HEK293T (cell line): ENCODE data around the gene KREMEN2.

ENCODE experiments used
- CTCF ChIA-PET: fragments of 350-600 bp; formaldehyde crosslinking; extraction: SDS; loops from one replicate; lab custom pipeline; 2021; ENCODE audit warnings: antibody characterized with exemption, inconsistent platforms; lab: Yijun Ruan, JAX
- POLR2A ChIA-PET: fragments of 350-600 bp; formaldehyde crosslinking; extraction: SDS; loops from one replicate; lab custom pipeline; 2020; ENCODE audit warnings: antibody characterized with exemption, inconsistent platforms; lab: Yijun Ruan, JAX
- DNase-seq: peaks from one replicate; pipeline ENCODE4 v3.0.0; 2012; ENCODE audit warnings: mixed read lengths; ENCODE audit errors: extremely low spot score
- ARNT ChIP-seq: fragments of 450-650 bp; IDR thresholded peaks from 2 replicates; pipeline ENCODE4 v1.6.1; 2017; ENCODE audit warnings: mild to moderate bottlenecking
- BHLHE40 ChIP-seq: fragments of 450-650 bp; IDR thresholded peaks from 2 replicates; pipeline ENCODE4 v1.6.1; 2016; ENCODE audit warnings: mild to moderate bottlenecking, moderate library complexity, borderline replicate concordance
- CTBP1 ChIP-seq: fragments of 450-650 bp; IDR thresholded peaks from 2 replicates; pipeline ENCODE4 v1.6.1; 2016; ENCODE audit warnings: borderline replicate concordance
- ELF4 ChIP-seq: fragments of 450-650 bp; IDR thresholded peaks from 2 replicates; pipeline ENCODE4 v1.6.1; 2017; ENCODE audit warnings: antibody characterized with exemption
- FOXA1 ChIP-seq: fragments of 450-650 bp; IDR thresholded peaks from 2 replicates; pipeline ENCODE4 v1.6.1; 2016; ENCODE audit warnings: mild to moderate bottlenecking
- FOXK2 ChIP-seq: fragments of 450-650 bp; IDR thresholded peaks from 2 replicates; pipeline ENCODE4 v1.6.1; 2016; ENCODE audit warnings: mild to moderate bottlenecking
- FOXM1 ChIP-seq: fragments of 450-650 bp; IDR thresholded peaks from 2 replicates; pipeline ENCODE4 v1.6.1; 2017; ENCODE audit warnings: mild to moderate bottlenecking, borderline replicate concordance
- HDGF ChIP-seq: fragments of 450-650 bp; IDR thresholded peaks from 2 replicates; pipeline ENCODE4 v1.6.1; 2017; ENCODE audit warnings: antibody characterized with exemption, borderline replicate concordance
- L3MBTL2 ChIP-seq: fragments of 450-650 bp; conservative IDR thresholded peaks from 2 replicates; pipeline ENCODE4 v1.6.1; 2016; ENCODE audit warnings: mild to moderate bottlenecking
- LEF1 ChIP-seq: fragments of 450-650 bp; IDR thresholded peaks from 2 replicates; pipeline ENCODE4 v1.6.1; 2017; ENCODE audit warnings: mild to moderate bottlenecking, borderline replicate concordance
- NFRKB ChIP-seq: fragments of 450-650 bp; IDR thresholded peaks from 2 replicates; pipeline ENCODE4 v1.6.1; 2016; ENCODE audit warnings: mild to moderate bottlenecking, moderate library complexity
- SP1 ChIP-seq: fragments of 450-650 bp; IDR thresholded peaks from 2 replicates; pipeline ENCODE4 v1.6.1; 2017
- SUZ12 ChIP-seq: fragments of 450-650 bp; IDR thresholded peaks from 2 replicates; pipeline ENCODE4 v1.6.1; 2016; ENCODE audit warnings: mild to moderate bottlenecking
- TARDBP ChIP-seq: fragments of 450-650 bp; IDR thresholded peaks from 2 replicates; pipeline ENCODE4 v1.6.1; 2016
- ZNF384 ChIP-seq: fragments of 450-650 bp; IDR thresholded peaks from 2 replicates; pipeline ENCODE4 v1.6.1; 2016
- TF ChIP-seq, protein P1 (sequence below): fragments of 450-650 bp; IDR thresholded peaks from 2 replicates; pipeline ENCODE4 v1.6.1; 2016

The KREMEN2 gene

GRCh38 chr16:2960183-2961010 lies 3.7 kb upstream of the KREMEN2 start:
- POLR2A ChIA-PET, result interaction anchor here (1.2 kb wide), 1 partner anchor 20 kb away, joined by 3 read pairs; the partner anchor contains the start of gene PKMYT1
- TF ChIP-seq SP1 (no peak), TARDBP (no peak), FOXM1 (no peak), CTBP1 (no peak), NFRKB (no peak), SUZ12 (no peak), FOXK2 (no peak), HDGF (no peak), ARNT (no peak), ELF4 (no peak)
- CTCF ChIA-PET, result interaction anchor here (0.7 kb wide), 1 partner anchor 85 kb away, joined by 5 read pairs; no protein-coding TSS in a partner anchor
- DNase-seq, result no peak

- TF ChIP-seq L3MBTL2, result no peak
- TF ChIP-seq HDGF, result no peak
- TF ChIP-seq LEF1, result no peak
- no peak for TF ChIP-seq ZNF384
- TF ChIP-seq CTBP1, result no peak
- no peak for TF ChIP-seq TARDBP
- no peak for TF ChIP-seq FOXA1
- TF ChIP-seq, protein P1, sequence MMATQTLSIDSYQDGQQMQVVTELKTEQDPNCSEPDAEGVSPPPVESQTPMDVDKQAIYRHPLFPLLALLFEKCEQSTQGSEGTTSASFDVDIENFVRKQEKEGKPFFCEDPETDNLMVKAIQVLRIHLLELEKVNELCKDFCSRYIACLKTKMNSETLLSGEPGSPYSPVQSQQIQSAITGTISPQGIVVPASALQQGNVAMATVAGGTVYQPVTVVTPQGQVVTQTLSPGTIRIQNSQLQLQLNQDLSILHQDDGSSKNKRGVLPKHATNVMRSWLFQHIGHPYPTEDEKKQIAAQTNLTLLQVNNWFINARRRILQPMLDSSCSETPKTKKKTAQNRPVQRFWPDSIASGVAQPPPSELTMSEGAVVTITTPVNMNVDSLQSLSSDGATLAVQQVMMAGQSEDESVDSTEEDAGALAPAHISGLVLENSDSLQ, result no peak
- TF ChIP-seq NFRKB, result no peak
- no peak for TF ChIP-seq FOXM1
- no peak for TF ChIP-seq FOXK2
- no peak for DNase-seq
- POLR2A ChIA-PET, result interaction anchor here (1.6 to 1.7 kb wide), 2 partner anchors 10 to 18 kb away, joined by 3 to 6 read pairs; partner anchors contain the start of gene PKMYT1
- CTCF ChIA-PET, result interaction anchor here (1.0 kb wide), 1 partner anchor 17 kb away, joined by 3 read pairs; no protein-coding TSS in a partner anchor
Observed at GRCh38 chr16:2962334-2963073, 1.6 kb upstream of the KREMEN2 start.

GRCh38 chr16:2963074-2963722 lies 877 bp upstream of the KREMEN2 start:
- no peak for TF ChIP-seq ELF4
- TF ChIP-seq SP1, result no peak
- TF ChIP-seq FOXM1, result no peak
- TF ChIP-seq LEF1, result no peak
- no peak for TF ChIP-seq SUZ12
- no peak for TF ChIP-seq HDGF
- no peak for TF ChIP-seq BHLHE40
- TF ChIP-seq TARDBP, result no peak
- TF ChIP-seq L3MBTL2, result no peak
- TF ChIP-seq ARNT, result no peak
- no peak for TF ChIP-seq ZNF384
- TF ChIP-seq FOXK2, result no peak
- TF ChIP-seq, protein P1, result no peak
- no peak for TF ChIP-seq NFRKB
- no peak for DNase-seq
- ChIA-PET CTCF (no interaction called here), POLR2A (interaction anchor here (1.7 to 3.0 kb wide), 2 partner anchors 9 to 18 kb away, joined by 6 to 30 read pairs; partner anchors contain the start of gene PKMYT1)

DNA sequence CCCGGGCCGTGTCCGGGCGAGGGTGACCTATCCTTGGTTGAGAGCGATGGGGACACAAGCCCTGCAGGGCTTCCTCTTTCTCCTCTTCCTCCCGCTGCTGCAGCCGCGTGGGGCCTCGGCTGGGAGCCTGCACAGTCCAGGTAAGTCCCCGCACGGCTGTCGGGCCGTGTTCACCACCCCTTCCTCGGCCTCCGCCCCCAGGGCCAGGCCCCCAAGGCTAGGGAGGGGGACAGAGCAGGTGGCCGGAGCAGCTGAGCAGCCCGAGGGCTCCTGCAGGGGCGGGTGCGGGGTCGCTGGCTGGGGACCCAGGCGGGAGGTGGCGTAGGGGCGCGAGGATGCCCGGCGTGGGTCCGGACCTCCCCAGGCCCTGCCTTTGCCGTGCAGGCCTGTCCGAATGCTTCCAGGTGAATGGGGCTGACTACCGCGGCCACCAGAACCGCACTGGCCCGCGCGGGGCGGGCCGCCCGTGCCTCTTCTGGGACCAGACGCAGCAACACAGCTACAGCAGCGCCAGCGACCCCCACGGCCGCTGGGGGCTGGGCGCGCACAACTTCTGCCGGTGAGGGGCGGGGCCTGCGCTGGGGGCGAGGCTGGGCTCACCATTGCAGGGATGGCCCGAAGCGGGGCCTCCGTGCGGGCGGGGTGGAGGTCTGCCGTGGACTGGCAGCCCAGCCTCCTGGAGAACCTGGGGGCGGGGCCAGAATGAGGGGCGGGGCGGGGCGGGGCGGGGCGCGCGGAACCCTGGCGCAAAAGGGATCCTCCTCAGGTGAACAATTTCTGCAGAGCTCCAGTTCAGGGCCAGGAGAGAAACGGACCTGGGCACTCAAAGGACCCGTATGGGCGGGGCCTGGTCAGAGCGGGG lies 631 bp downstream of the KREMEN2 start:
- peak; percentile 94 for DNase-seq
- TF ChIP-seq L3MBTL2 (0 out of 2 replicates have a peak, but pooled peaks have one; percentile 18), CTBP1 (no peak)

GRCh38 chr16:2966043-2966807 lies 2.1 kb downstream of the KREMEN2 start:
- ChIA-PET CTCF (no interaction called here), POLR2A (interaction anchor here (0.6 to 3.0 kb wide), 2 partner anchors 15 to 59 kb away, joined by 3 to 30 read pairs; partner anchors contain the start of gene PKMYT1)
- DNase-seq, result no peak
- TF ChIP-seq SP1, result no peak
- TF ChIP-seq TARDBP, result no peak
- TF ChIP-seq ELF4, result no peak
- no peak for TF ChIP-seq NFRKB
- no peak for TF ChIP-seq BHLHE40
- TF ChIP-seq, protein P1, result no peak

More for the DNA sequence above, 631 bp downstream of the KREMEN2 start:
- ChIA-PET POLR2A (interaction anchor here (0.9 to 3.0 kb wide), 6 partner anchors 9 to 59 kb away, joined by 3 to 30 read pairs (median 4); partner anchors contain the start of genes HCFC1R1, PKMYT1 and THOC6), CTCF (no interaction called here)
